Lower leg skin (tissue), 3 donors: ENCODE measurements around the gene ERAP2.

Experiments
- POLR2A ChIP-seq, 2 donors: fragments of 450-650 bp; IDR thresholded peaks; one replicate each; pipeline ENCODE4 v1.6.1; 2016 to 2017; ENCODE audit warnings: antibody characterized with exemption in 2 of 2, mild to moderate bottlenecking in 1 of 2, moderate library complexity in 1 of 2
- TF ChIP-seq, protein P1 (sequence below), 3 donors: fragments of 450-650 bp; IDR thresholded peaks; one replicate each; pipeline ENCODE4 v1.5.1; 2016; ENCODE audit warnings: antibody characterized with exemption in 3 of 3, mild to moderate bottlenecking in 3 of 3, moderate library complexity in 2 of 3

DNA sequence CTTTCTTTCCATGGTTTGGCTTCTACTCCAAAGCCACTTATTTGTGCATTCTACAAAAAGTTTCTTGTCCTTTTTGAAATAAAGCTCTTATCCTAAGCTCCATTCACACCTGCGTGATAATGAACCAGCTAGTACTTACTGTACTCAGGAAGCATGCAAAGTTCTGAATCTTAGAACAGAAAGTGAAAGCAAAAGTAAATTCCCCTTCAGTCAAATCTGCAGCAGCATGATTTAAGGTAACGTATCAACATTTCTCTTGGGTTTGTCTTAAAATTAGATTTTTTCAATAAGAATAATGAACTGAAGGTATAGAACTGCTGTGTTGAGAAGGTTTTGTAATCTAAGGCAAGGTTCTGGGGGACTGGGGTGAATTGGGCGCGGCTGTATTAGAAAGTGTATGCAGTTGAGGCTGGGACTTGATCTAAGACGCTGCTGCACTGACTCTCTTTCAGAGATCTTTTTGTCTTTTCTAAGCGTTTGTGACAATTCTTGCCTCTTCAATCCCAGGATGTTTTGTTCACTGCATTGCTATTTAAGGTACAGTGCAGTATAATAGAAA is at the start of gene ERAP2:
- TF ChIP-seq, protein P1, sequence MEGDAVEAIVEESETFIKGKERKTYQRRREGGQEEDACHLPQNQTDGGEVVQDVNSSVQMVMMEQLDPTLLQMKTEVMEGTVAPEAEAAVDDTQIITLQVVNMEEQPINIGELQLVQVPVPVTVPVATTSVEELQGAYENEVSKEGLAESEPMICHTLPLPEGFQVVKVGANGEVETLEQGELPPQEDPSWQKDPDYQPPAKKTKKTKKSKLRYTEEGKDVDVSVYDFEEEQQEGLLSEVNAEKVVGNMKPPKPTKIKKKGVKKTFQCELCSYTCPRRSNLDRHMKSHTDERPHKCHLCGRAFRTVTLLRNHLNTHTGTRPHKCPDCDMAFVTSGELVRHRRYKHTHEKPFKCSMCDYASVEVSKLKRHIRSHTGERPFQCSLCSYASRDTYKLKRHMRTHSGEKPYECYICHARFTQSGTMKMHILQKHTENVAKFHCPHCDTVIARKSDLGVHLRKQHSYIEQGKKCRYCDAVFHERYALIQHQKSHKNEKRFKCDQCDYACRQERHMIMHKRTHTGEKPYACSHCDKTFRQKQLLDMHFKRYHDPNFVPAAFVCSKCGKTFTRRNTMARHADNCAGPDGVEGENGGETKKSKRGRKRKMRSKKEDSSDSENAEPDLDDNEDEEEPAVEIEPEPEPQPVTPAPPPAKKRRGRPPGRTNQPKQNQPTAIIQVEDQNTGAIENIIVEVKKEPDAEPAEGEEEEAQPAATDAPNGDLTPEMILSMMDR (IDR thresholded peaks at IDR 0.05): no peak
- no peak for TF ChIP-seq POLR2A (IDR thresholded peaks at IDR 0.05)
